Right lobe of liver (tissue), 6 donors: ENCODE results near the gene HGFAC. TPM values are rescaled to one million over a fixed set of nuclear protein-coding genes. Genes with fewer than 3 reads are reported as not detected.
A peak's percentile ranks its signal among the peaks of the same experiment; 100 is the strongest.

ENCODE experiments used
- ATAC-seq, 4 donors: fragments of 200-7000 bp; cut with Tn5 transposase; one replicate each; pipeline ENCODE4 v1.9.1; 2020; ENCODE audit warnings: mild to moderate bottlenecking in 4 of 4, moderate library complexity in 4 of 4
- DNase-seq, 3 donors: peaks; one replicate each; pipeline ENCODE4 v3.0.0-alpha.2; 2020
- H3K27ac ChIP-seq, 3 donors: fragments of 200-600 bp; one replicate each; pipeline ENCODE4 v1.8.0; 2022
- H3K27me3 ChIP-seq, 2 donors: fragments of 200-600 bp; one replicate each; pipeline ENCODE4 v1.8.0; 2022
- H3K36me3 ChIP-seq, 4 donors: fragments of 200-600 bp; sonication (generic) in 1 of 4; one replicate each; pipeline versions ENCODE4 v1.5.1 to v1.8.0; 2017 to 2022; ENCODE audit warnings: control low read depth in 1 of 4
- H3K4me1 ChIP-seq, 4 donors: fragments of 200-600 bp; sonication (generic) in 1 of 4; one replicate each; pipeline versions ENCODE4 v1.5.1 to v1.8.0; 2017 to 2022; ENCODE audit warnings: control low read depth in 1 of 4
- H3K4me3 ChIP-seq, 3 donors: fragments of 200-600 bp; one replicate each; pipeline ENCODE4 v1.8.0; 2022
- H3K9me3 ChIP-seq, 4 donors: fragments of 200-600 bp; sonication (generic) in 1 of 4; one replicate each; pipeline versions ENCODE4 v1.5.1 to v1.8.0; 2017 to 2022; ENCODE audit warnings: control low read depth in 1 of 4
- POLR2A ChIP-seq: fragments of 450-650 bp; IDR thresholded peaks from one replicate; pipeline ENCODE4 v1.6.1; 2017; ENCODE audit warnings: antibody characterized with exemption, mild to moderate bottlenecking
- WGBS: methylation state at CpG from one replicate; pipeline ENCODE4 v1.1.6; 2018; ENCODE audit warnings: low coverage, low lambda C conversion rate; ENCODE audit not compliant: insufficient coverage; ENCODE audit errors: missing lambda C conversion rate; 5-methylcytosine and 5-hydroxymethylcytosine counted together
- intact Hi-C, 2 donors: fragments of 100-400 bp; cut with DNase I; formaldehyde crosslinking; loops; one replicate each; pipeline versions ENCODE4 v1.11.2 to v1.14.1; 2022
- total RNA-seq, 6 experiments: library from RNA; depleted of rRNA in 2 of 6; stranded (reverse); fragments of >200 nt in 2 of 6; fragmentation: NEBNext Ultra II Directional in 3 of 6; extraction: Animal tissue kit (Norgen Biotek cat#: 25700) in 3 of 6; gene quantifications; one replicate each; pipeline versions ENCODE4 v1.1.0 to v1.2.4, GENCODE V29; 2016 to 2023
- TF ChIP-seq, protein P1 (sequence below), 4 donors: fragments of 200-600 bp in 3 of 4; fragments of 450-650 bp in 1 of 4; IDR thresholded peaks; one replicate each; pipeline versions ENCODE4 v1.5.1 to v1.8.0; 2016 to 2022; ENCODE audit warnings: antibody characterized with exemption in 4 of 4, mild to moderate bottlenecking in 2 of 4
- donor health status: DM: no; HTN: yes; CAD: no.
- donor health status: DM: no; HTN: no; CAD: no.
- donor health status: DM: no; HTN: no; CAD: no.
- donor health status: DM: no; HTN: yes; CAD: no.
- donor health status: DM: no; HTN: yes; CAD: no.

The HGFAC gene
- total RNA-seq, 6 experiments from 2014 or later, result 73.9 to 176 (median 140) TPM

DNA sequence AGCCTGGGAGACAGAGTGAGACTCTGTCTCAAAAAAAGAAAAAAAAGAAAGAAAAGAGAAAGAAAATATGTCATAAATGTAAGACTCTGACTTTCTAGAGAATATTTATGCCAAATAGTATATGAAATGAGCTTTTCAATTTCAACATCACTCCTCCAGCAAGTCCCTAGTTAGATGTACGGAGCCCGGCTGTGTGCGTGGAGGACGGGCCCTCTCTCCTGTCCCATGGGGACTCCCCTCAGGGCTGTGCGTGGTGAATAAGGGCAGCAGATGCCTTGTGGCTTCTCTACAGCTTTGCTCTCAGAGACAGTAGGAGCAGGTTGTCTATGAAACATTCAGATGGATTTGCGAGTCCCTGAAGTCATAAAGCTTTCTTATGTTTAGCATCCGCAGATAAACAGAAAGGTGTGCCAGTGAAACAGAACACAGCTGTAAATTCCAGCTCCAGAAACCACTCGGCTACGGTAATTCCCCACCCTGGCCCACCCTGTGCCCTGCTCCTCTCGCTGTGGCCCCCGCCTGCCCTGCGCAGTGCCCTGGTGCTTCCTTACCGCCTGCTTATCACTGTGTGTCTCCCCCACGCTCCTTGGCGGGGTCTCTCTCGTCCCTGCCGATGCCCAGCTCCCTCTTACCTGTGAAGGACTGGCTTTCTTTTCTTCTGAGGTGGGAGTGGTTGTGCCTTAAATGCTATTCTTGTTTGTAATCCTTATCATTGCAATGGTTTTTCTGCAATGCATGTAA lies 13.9 kb upstream of the HGFAC start:
- TF ChIP-seq POLR2A, result no peak
- TF ChIP-seq, protein P1, sequence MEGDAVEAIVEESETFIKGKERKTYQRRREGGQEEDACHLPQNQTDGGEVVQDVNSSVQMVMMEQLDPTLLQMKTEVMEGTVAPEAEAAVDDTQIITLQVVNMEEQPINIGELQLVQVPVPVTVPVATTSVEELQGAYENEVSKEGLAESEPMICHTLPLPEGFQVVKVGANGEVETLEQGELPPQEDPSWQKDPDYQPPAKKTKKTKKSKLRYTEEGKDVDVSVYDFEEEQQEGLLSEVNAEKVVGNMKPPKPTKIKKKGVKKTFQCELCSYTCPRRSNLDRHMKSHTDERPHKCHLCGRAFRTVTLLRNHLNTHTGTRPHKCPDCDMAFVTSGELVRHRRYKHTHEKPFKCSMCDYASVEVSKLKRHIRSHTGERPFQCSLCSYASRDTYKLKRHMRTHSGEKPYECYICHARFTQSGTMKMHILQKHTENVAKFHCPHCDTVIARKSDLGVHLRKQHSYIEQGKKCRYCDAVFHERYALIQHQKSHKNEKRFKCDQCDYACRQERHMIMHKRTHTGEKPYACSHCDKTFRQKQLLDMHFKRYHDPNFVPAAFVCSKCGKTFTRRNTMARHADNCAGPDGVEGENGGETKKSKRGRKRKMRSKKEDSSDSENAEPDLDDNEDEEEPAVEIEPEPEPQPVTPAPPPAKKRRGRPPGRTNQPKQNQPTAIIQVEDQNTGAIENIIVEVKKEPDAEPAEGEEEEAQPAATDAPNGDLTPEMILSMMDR (IDR thresholded peaks at IDR 0.05), result no peak
- peak overlapping the region in 1 of 3 donors; percentile 80 for H3K27ac ChIP-seq

GRCh38 chr4:3429651-3430050 lies 12.1 kb upstream of the HGFAC start:
- Histone ChIP-seq H3K27ac (no peak overlapping the region), H3K4me3 (no peak overlapping the region), H3K4me1 (peaks cover 0 to 13% (median 0%) of the 10 kb centered on the region in 4 donors), H3K36me3 (peaks cover 0 to 11% (median 6%) of the 10 kb centered on the region in 4 donors), H3K27me3 (no peaks in the 10 kb centered on the region), H3K9me3 (no peaks in the 10 kb centered on the region)
- no peak for DNase-seq
- WGBS, result 100% methylated on average over 2 of the region's 12 CpGs
- TF ChIP-seq, protein P1 (IDR thresholded peaks at IDR 0.05), result no peak
- TF ChIP-seq POLR2A, result no peak
- no peak for ATAC-seq
- intact Hi-C loops, result no loop called here

More for the DNA sequence above, 13.9 kb upstream of the HGFAC start:
- Histone ChIP-seq H3K9me3 (no peaks in the 10 kb centered on the region), H3K36me3 (peaks cover 0 to 15% (median 7%) of the 10 kb centered on the region in 4 donors), H3K4me3 (no peak overlapping the region), H3K27me3 (no peaks in the 10 kb centered on the region), H3K4me1 (peaks cover 0 to 13% (median 0%) of the 10 kb centered on the region in 4 donors)
- ATAC-seq, result no peak
- DNase-seq, result no peak
- intact Hi-C loops, result no loop called here
- WGBS, result 81% methylated on average over 7 of the region's 17 CpGs

- no peak overlapping the region for H3K4me3 ChIP-seq
- peaks cover 0 to 13% (median 0%) of the 10 kb centered on the region in 4 donors for H3K4me1 ChIP-seq
- H3K9me3 ChIP-seq, result no peaks in the 10 kb centered on the region
- H3K27ac ChIP-seq, result no peak overlapping the region
- H3K36me3 ChIP-seq, result peaks cover 0 to 11% (median 6%) of the 10 kb centered on the region in 4 donors
- TF ChIP-seq, protein P1 (IDR thresholded peaks at IDR 0.05), result no peak
- TF ChIP-seq POLR2A, result no peak
- H3K27me3 ChIP-seq, result no peaks in the 10 kb centered on the region
- WGBS, result 80% methylated on average over 1 of the region's 21 CpGs
- ATAC-seq, result no peak
- DNase-seq, result no peak
- intact Hi-C loops, result no loop called here
Observed at GRCh38 chr4:3430524-3430923, 11.2 kb upstream of the HGFAC start.

GRCh38 chr4:3431446-3431993 lies 10.2 kb upstream of the HGFAC start:
- intact Hi-C loops, result no loop called here
- TF ChIP-seq POLR2A, result no peak
- TF ChIP-seq, protein P1 (IDR thresholded peaks at IDR 0.05), result no peak
- Histone ChIP-seq H3K27me3 (no peaks in the 10 kb centered on the region), H3K36me3 (peaks cover 0 to 11% (median 6%) of the 10 kb centered on the region in 4 donors), H3K4me3 (no peak overlapping the region), H3K27ac (no peak overlapping the region), H3K9me3 (no peaks in the 10 kb centered on the region), H3K4me1 (peaks cover 0 to 10% (median 0%) of the 10 kb centered on the region in 4 donors)
- WGBS, result no CpG with 5 or more reads among the region's 28 CpGs
- no peak for ATAC-seq
- no peak for DNase-seq
